ENCODE results near the gene OSBPL5.

Gene OSBPL5

GRCh38 chr11:3152471-3153110 is 12.5 kb downstream of the OSBPL5 start:
- H3K36me3 ChIP-seq (ENCODE audit: insufficient read depth, low read length), result no peaks in the 10 kb centered on the region
- no peaks in the 10 kb centered on the region for H3K9me3 ChIP-seq (ENCODE audit: low read length)
- no peaks in the 10 kb centered on the region for H3K27me3 ChIP-seq (ENCODE audit: insufficient read depth, low read length)
- H3K4me1 ChIP-seq (ENCODE audit: insufficient read depth, low read length), result peaks cover 21% of the 10 kb centered on the region
- no peak overlapping the region for H2AFZ ChIP-seq (ENCODE audit: low read depth, low read length)
- H3K4me3 ChIP-seq (ENCODE audit: low read length), result no peak overlapping the region

- Histone ChIP-seq H2AFZ (ENCODE audit: low read depth, low read length) (no peak overlapping the region), H3K4me1 (ENCODE audit: insufficient read depth, low read length) (peaks cover 18% of the 10 kb centered on the region), H3K36me3 (ENCODE audit: insufficient read depth, low read length) (no peaks in the 10 kb centered on the region), H3K27me3 (ENCODE audit: insufficient read depth, low read length) (no peaks in the 10 kb centered on the region), H3K4me3 (ENCODE audit: low read length) (no peak overlapping the region), H3K9me3 (ENCODE audit: low read length) (no peaks in the 10 kb centered on the region)
Observed at GRCh38 chr11:3150726-3151125, 14.4 kb downstream of the OSBPL5 start.

- no peaks in the 10 kb centered on the region for H3K27me3 ChIP-seq (ENCODE audit: insufficient read depth, low read length)
- no peaks in the 10 kb centered on the region for H3K9me3 ChIP-seq (ENCODE audit: low read length)
- no peaks in the 10 kb centered on the region for H3K36me3 ChIP-seq (ENCODE audit: insufficient read depth, low read length)
- H3K4me3 ChIP-seq (ENCODE audit: low read length), result no peak overlapping the region
- H3K4me1 ChIP-seq (ENCODE audit: insufficient read depth, low read length), result peaks cover 18% of the 10 kb centered on the region
- H2AFZ ChIP-seq (ENCODE audit: low read depth, low read length), result no peak overlapping the region
Observed at GRCh38 chr11:3149852-3150188, 15.3 kb downstream of the OSBPL5 start.

- Histone ChIP-seq H3K4me3 (ENCODE audit: low read length) (no peak overlapping the region), H3K27me3 (ENCODE audit: insufficient read depth, low read length) (no peaks in the 10 kb centered on the region), H3K36me3 (ENCODE audit: insufficient read depth, low read length) (no peaks in the 10 kb centered on the region), H3K9me3 (ENCODE audit: low read length) (no peaks in the 10 kb centered on the region), H3K4me1 (ENCODE audit: insufficient read depth, low read length) (peaks cover 15% of the 10 kb centered on the region), H2AFZ (ENCODE audit: low read depth, low read length) (no peak overlapping the region)
Observed at GRCh38 chr11:3148990-3149851, 15.9 kb downstream of the OSBPL5 start.

GRCh38 chr11:3148255-3148989 is 16.7 kb downstream of the OSBPL5 start:
- Histone ChIP-seq H3K9me3 (ENCODE audit: low read length) (no peaks in the 10 kb centered on the region), H2AFZ (ENCODE audit: low read depth, low read length) (no peak overlapping the region), H3K27me3 (ENCODE audit: insufficient read depth, low read length) (no peaks in the 10 kb centered on the region), H3K4me3 (ENCODE audit: low read length) (no peak overlapping the region), H3K36me3 (ENCODE audit: insufficient read depth, low read length) (no peaks in the 10 kb centered on the region), H3K4me1 (ENCODE audit: insufficient read depth, low read length) (peaks cover 7% of the 10 kb centered on the region)

- H3K4me1 ChIP-seq (ENCODE audit: insufficient read depth, low read length), result no peaks in the 10 kb centered on the region
- no peaks in the 10 kb centered on the region for H3K36me3 ChIP-seq (ENCODE audit: insufficient read depth, low read length)
- H3K4me3 ChIP-seq (ENCODE audit: low read length), result no peak overlapping the region
- no peaks in the 10 kb centered on the region for H3K9me3 ChIP-seq (ENCODE audit: low read length)
- no peaks in the 10 kb centered on the region for H3K27me3 ChIP-seq (ENCODE audit: insufficient read depth, low read length)
- H2AFZ ChIP-seq (ENCODE audit: low read depth, low read length), result no peak overlapping the region
Observed at GRCh38 chr11:3147626-3148025, 17.5 kb downstream of the OSBPL5 start.

GRCh38 chr11:3147257-3147619 is 17.9 kb downstream of the OSBPL5 start:
- Histone ChIP-seq H3K27me3 (ENCODE audit: insufficient read depth, low read length) (no peaks in the 10 kb centered on the region), H3K4me3 (ENCODE audit: low read length) (no peak overlapping the region), H2AFZ (ENCODE audit: low read depth, low read length) (no peak overlapping the region), H3K9me3 (ENCODE audit: low read length) (no peaks in the 10 kb centered on the region), H3K36me3 (ENCODE audit: insufficient read depth, low read length) (no peaks in the 10 kb centered on the region), H3K4me1 (ENCODE audit: insufficient read depth, low read length) (no peaks in the 10 kb centered on the region)

- H3K4me1 ChIP-seq (ENCODE audit: insufficient read depth, low read length), result no peaks in the 10 kb centered on the region
- H2AFZ ChIP-seq (ENCODE audit: low read depth, low read length), result no peak overlapping the region
- no peaks in the 10 kb centered on the region for H3K9me3 ChIP-seq (ENCODE audit: low read length)
- H3K36me3 ChIP-seq (ENCODE audit: insufficient read depth, low read length), result no peaks in the 10 kb centered on the region
- no peak overlapping the region for H3K4me3 ChIP-seq (ENCODE audit: low read length)
- H3K27me3 ChIP-seq (ENCODE audit: insufficient read depth, low read length), result no peaks in the 10 kb centered on the region
Observed at GRCh38 chr11:3146612-3147256, 18.4 kb downstream of the OSBPL5 start.

- no peak overlapping the region for H2AFZ ChIP-seq (ENCODE audit: low read depth, low read length)
- H3K4me3 ChIP-seq (ENCODE audit: low read length), result no peak overlapping the region
- H3K36me3 ChIP-seq (ENCODE audit: insufficient read depth, low read length), result no peaks in the 10 kb centered on the region
- H3K4me1 ChIP-seq (ENCODE audit: insufficient read depth, low read length), result no peaks in the 10 kb centered on the region
- no peaks in the 10 kb centered on the region for H3K27me3 ChIP-seq (ENCODE audit: insufficient read depth, low read length)
- no peaks in the 10 kb centered on the region for H3K9me3 ChIP-seq (ENCODE audit: low read length)
Observed at GRCh38 chr11:3145206-3145520, 19.9 kb downstream of the OSBPL5 start.

GRCh38 chr11:3144296-3145205 is 20.6 kb downstream of the OSBPL5 start:
- no peaks in the 10 kb centered on the region for H3K4me1 ChIP-seq (ENCODE audit: insufficient read depth, low read length)
- no peaks in the 10 kb centered on the region for H3K27me3 ChIP-seq (ENCODE audit: insufficient read depth, low read length)
- H3K4me3 ChIP-seq (ENCODE audit: low read length), result no peak overlapping the region
- no peaks in the 10 kb centered on the region for H3K36me3 ChIP-seq (ENCODE audit: insufficient read depth, low read length)
- H3K9me3 ChIP-seq (ENCODE audit: low read length), result no peaks in the 10 kb centered on the region
- no peak overlapping the region for H2AFZ ChIP-seq (ENCODE audit: low read depth, low read length)

- Histone ChIP-seq H3K36me3 (ENCODE audit: insufficient read depth, low read length) (no peaks in the 10 kb centered on the region), H3K27me3 (ENCODE audit: insufficient read depth, low read length) (no peaks in the 10 kb centered on the region), H3K4me3 (ENCODE audit: low read length) (no peak overlapping the region), H3K4me1 (ENCODE audit: insufficient read depth, low read length) (peaks cover 2% of the 10 kb centered on the region), H2AFZ (ENCODE audit: low read depth, low read length) (no peak overlapping the region), H3K9me3 (ENCODE audit: low read length) (no peaks in the 10 kb centered on the region)
Observed at GRCh38 chr11:3143136-3143880, 21.8 kb downstream of the OSBPL5 start.

- H3K4me3 ChIP-seq (ENCODE audit: low read length), result no peak overlapping the region
- no peak overlapping the region for H2AFZ ChIP-seq (ENCODE audit: low read depth, low read length)
- H3K9me3 ChIP-seq (ENCODE audit: low read length), result no peaks in the 10 kb centered on the region
- H3K36me3 ChIP-seq (ENCODE audit: insufficient read depth, low read length), result no peaks in the 10 kb centered on the region
- H3K4me1 ChIP-seq (ENCODE audit: insufficient read depth, low read length), result peaks cover 6% of the 10 kb centered on the region
- no peaks in the 10 kb centered on the region for H3K27me3 ChIP-seq (ENCODE audit: insufficient read depth, low read length)
Observed at GRCh38 chr11:3140291-3140603, 24.9 kb downstream of the OSBPL5 start.
